Uterus (tissue), 2 donors: ENCODE results near the gene CLRN1.

Experiments
- CTCF ChIP-seq, 4 experiments: fragments of 200-600 bp in 2 of 4; fragments of 450-650 bp in 2 of 4; sonication (generic) in 2 of 4; IDR thresholded peaks; one replicate each; pipeline ENCODE4 v1.5.1; 2016 to 2019; ENCODE audit warnings: antibody characterized with exemption in 4 of 4, mild to moderate bottlenecking in 2 of 4, moderate library complexity in 1 of 4
- POLR2A ChIP-seq, 2 donors: fragments of 450-650 bp; IDR thresholded peaks; one replicate each; pipeline ENCODE4 v1.6.1; 2016; ENCODE audit warnings: antibody characterized with exemption in 2 of 2, mild to moderate bottlenecking in 1 of 2, moderate library complexity in 1 of 2

GRCh38 chr3:150975086-150975991 lies 2.8 kb upstream of the CLRN1 start:
- TF ChIP-seq CTCF (IDR thresholded peaks at IDR 0.05) (no peak), POLR2A (IDR thresholded peaks at IDR 0.05) (no peak)
